Fibroblast of lung (primary cell): ENCODE measurements around the gene KRTAP21-2. TPM values are rescaled to one million over a fixed set of nuclear protein-coding genes. Genes with fewer than 3 reads are reported as not detected.

ENCODE experiments used
- DNase-seq, 2 donors: peaks; one replicate each; pipeline versions ENCODE4 v3.0.0 to v3.0.0-alpha.2; 2010; ENCODE audit warnings: low read depth in 2 of 2
- H2AFZ ChIP-seq: 2 replicates; pipeline ENCODE4 v1.5.1; 2012; ENCODE audit warnings: low read length, control low read depth, inconsistent platforms
- H3K27ac ChIP-seq: 2 replicates; pipeline ENCODE4 v1.5.1; 2011; ENCODE audit warnings: low read length, control low read depth; ENCODE audit not compliant: insufficient read depth
- H3K27me3 ChIP-seq: 2 replicates; pipeline ENCODE4 v1.5.1; 2011; ENCODE audit warnings: mild to moderate bottlenecking, low read length; ENCODE audit not compliant: control insufficient read depth, insufficient read depth
- H3K36me3 ChIP-seq: 2 replicates; pipeline ENCODE4 v1.5.1; 2011; ENCODE audit warnings: low read length; ENCODE audit not compliant: control insufficient read depth, insufficient read depth
- H3K4me1 ChIP-seq: 2 replicates; pipeline ENCODE4 v1.5.1; 2011; ENCODE audit warnings: low read length; ENCODE audit not compliant: control insufficient read depth, insufficient read depth; ENCODE audit errors: extremely low read depth
- H3K4me2 ChIP-seq: 2 replicates; pipeline ENCODE4 v1.5.1; 2011; ENCODE audit warnings: low read length, control low read depth; ENCODE audit not compliant: insufficient read depth; ENCODE audit errors: extremely low read depth
- H3K4me3 ChIP-seq, 4 experiments: fragments of 200-600 bp in 1 of 4; sonication (generic) in 1 of 4; replicated peaks in 1 of 4; 2 replicates each; pipeline ENCODE4 v1.5.1; 2011 to 2016; ENCODE audit warnings: low read length in 4 of 4, low read depth in 3 of 4, mild to moderate bottlenecking in 3 of 4, control low read depth in 2 of 4, inconsistent platforms in 1 of 4, mixed read lengths in 1 of 4; ENCODE audit not compliant: insufficient read depth in 1 of 4; ENCODE audit errors: control extremely low read depth in 1 of 4
- H3K79me2 ChIP-seq: 2 replicates; pipeline ENCODE4 v1.5.1; 2012; ENCODE audit warnings: mild to moderate bottlenecking, low read length, inconsistent platforms; ENCODE audit not compliant: control insufficient read depth, insufficient read depth
- H3K9ac ChIP-seq: 2 replicates; pipeline ENCODE4 v1.5.1; 2011; ENCODE audit warnings: mild to moderate bottlenecking, low read length, control low read depth; ENCODE audit not compliant: insufficient read depth
- H3K9me3 ChIP-seq: 2 replicates; pipeline ENCODE4 v1.5.1; 2012; ENCODE audit warnings: low read depth, low read length; ENCODE audit not compliant: control insufficient read depth, insufficient read depth
- H4K20me1 ChIP-seq: 2 replicates; pipeline ENCODE4 v1.5.1; 2011; ENCODE audit warnings: low read length; ENCODE audit not compliant: control insufficient read depth, insufficient read depth; ENCODE audit errors: extremely low read depth
- CTCF ChIP-seq, 2 donors: IDR thresholded peaks in 1 of 2; conservative IDR thresholded peaks in 1 of 2; 1 replicate in 1 of 2; 2 replicates in 1 of 2; pipeline ENCODE4 v1.5.1; 2011 to 2012; ENCODE audit warnings: low read length in 2 of 2, control low read depth in 1 of 2, inconsistent platforms in 1 of 2, low read depth in 1 of 2, mild to moderate bottlenecking in 1 of 2
- EZH2 ChIP-seq: IDR thresholded peaks from 2 replicates; pipeline ENCODE4 v1.5.1; 2012; ENCODE audit warnings: low read length, control low read depth, mild to moderate bottlenecking; ENCODE audit errors: missing control alignments
- polyA plus RNA-seq, 2 donors: library from polyadenylated mRNA; depleted of rRNA in 1 of 2; stranded (reverse) in 1 of 2; unstranded in 1 of 2; fragments of >200 nt; gene quantifications; 2 replicates each; pipeline ENCODE4 v1.2.1, GENCODE V29; 2011 to 2012; ENCODE audit warnings: missing spikeins in 1 of 2
- total RNA-seq: library from RNA; depleted of rRNA; stranded (reverse); fragments of >200 nt; gene quantifications from 2 replicates; pipeline ENCODE4 v1.2.1, GENCODE V29; 2014

KRTAP21-2 gene
- total and polyA plus RNA-seq, 2 donors (not counting 1 experiment from before 2014, with no cell fraction given), result not detected

- Histone ChIP-seq H3K4me1 (no peaks in the 10 kb centered on the region), H4K20me1 (no peaks in the 10 kb centered on the region), H3K9ac (no peak overlapping the region), H3K4me2 (no peak overlapping the region), H2AFZ (no peak overlapping the region), H3K27ac (no peak overlapping the region), H3K79me2 (no peaks in the 10 kb centered on the region), H3K4me3 (no peak overlapping the region), H3K9me3 (no peaks in the 10 kb centered on the region), H3K36me3 (no peaks in the 10 kb centered on the region), H3K27me3 (no peaks in the 10 kb centered on the region)
- TF ChIP-seq EZH2 (no peak), CTCF (conservative IDR thresholded peaks at IDR 0.05 in 1 of 2, IDR thresholded peaks at IDR 0.05 in 1 of 2; ENCODE audit: low read depth in 1 of 2, low read length in 2 of 2) (no peak)
- DNase-seq, result peak in 1 of 2 donors; percentile 11
Observed at GRCh38 chr21:30714946-30715345, 32.1 kb downstream of the KRTAP21-2 start.

- Histone ChIP-seq H3K4me3 (no peak overlapping the region), H3K79me2 (no peaks in the 10 kb centered on the region), H3K4me1 (no peaks in the 10 kb centered on the region), H3K27ac (no peak overlapping the region), H3K4me2 (no peak overlapping the region), H3K9me3 (no peaks in the 10 kb centered on the region), H3K27me3 (no peaks in the 10 kb centered on the region), H4K20me1 (no peaks in the 10 kb centered on the region), H2AFZ (no peak overlapping the region), H3K9ac (no peak overlapping the region), H3K36me3 (no peaks in the 10 kb centered on the region)
- DNase-seq, result no peak
- TF ChIP-seq EZH2, result no peak
- TF ChIP-seq CTCF (conservative IDR thresholded peaks at IDR 0.05 in 1 of 2, IDR thresholded peaks at IDR 0.05 in 1 of 2; ENCODE audit: low read depth in 1 of 2, low read length in 2 of 2), result no peak
Observed at GRCh38 chr21:30714456-30714855, 32.6 kb downstream of the KRTAP21-2 start.

- Histone ChIP-seq H3K4me1 (no peaks in the 10 kb centered on the region), H3K27ac (no peak overlapping the region), H3K79me2 (no peaks in the 10 kb centered on the region), H4K20me1 (no peaks in the 10 kb centered on the region), H3K4me2 (no peak overlapping the region), H3K36me3 (no peaks in the 10 kb centered on the region), H2AFZ (no peak overlapping the region), H3K27me3 (no peaks in the 10 kb centered on the region), H3K9ac (no peak overlapping the region), H3K9me3 (no peaks in the 10 kb centered on the region), H3K4me3 (no peak overlapping the region)
- DNase-seq, result peak in 1 of 2 donors; percentile 7
- no peak for TF ChIP-seq CTCF (conservative IDR thresholded peaks at IDR 0.05 in 1 of 2, IDR thresholded peaks at IDR 0.05 in 1 of 2; ENCODE audit: low read depth in 1 of 2, low read length in 2 of 2)
- no peak for TF ChIP-seq EZH2
Observed at GRCh38 chr21:30713766-30714165, 33.3 kb downstream of the KRTAP21-2 start.
